ENCODE measurements around the gene FAM240A. TPM values are rescaled to one million over a fixed set of nuclear protein-coding genes. Genes with fewer than 3 reads are reported as not detected.

FAM240A gene
- total RNA-seq, 8 experiments from 2014 or later, result 0.28 TPM; not detected in 7

DNA sequence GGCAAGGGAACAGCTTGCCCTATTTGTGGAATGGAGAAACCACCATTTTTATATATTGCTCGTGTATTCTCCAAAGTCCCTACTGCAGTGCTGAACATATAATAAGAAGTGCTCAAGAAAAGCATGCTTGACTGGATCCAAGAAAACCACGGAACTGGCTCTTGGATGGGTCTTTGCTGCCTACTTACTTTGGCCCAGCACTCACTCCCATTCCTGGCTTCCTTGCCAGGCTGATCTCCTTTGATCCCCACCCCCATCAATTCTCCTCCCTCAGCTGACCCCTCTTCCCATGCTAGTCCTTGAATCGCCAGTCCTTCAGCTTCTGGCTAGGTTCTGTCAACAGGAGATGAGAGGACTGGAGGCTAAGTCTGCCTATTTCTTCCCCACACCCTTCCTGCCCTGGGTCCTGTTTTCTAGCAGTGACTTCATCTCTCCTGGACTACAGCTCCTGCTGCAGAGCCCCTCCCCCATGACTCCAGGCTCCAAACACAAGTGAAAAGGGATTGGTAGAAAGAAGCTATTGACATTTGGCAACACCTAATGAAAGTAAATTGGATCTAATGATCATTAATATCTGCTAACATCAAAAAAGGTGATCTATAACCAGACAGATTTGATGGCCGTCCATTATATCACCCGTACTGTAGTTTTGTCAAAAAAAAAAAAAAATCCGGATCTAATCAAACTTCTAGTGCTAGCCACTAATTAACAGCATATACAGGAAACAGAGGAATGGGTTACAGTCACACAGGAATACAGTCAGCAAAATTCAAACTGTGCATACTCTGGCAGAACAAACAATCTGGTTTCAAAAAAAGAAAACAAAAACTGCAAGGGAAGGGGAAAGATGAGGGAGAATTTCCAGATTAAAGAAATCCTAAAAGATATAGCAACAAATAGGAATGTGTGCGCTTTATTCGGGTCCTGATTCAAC is 7.8 kb downstream of the FAM240A start:
- 16 to 91% (median 67%) methylated on average over 2 to 7 of the region's 8 CpGs for WGBS, 10 experiments

DNA sequence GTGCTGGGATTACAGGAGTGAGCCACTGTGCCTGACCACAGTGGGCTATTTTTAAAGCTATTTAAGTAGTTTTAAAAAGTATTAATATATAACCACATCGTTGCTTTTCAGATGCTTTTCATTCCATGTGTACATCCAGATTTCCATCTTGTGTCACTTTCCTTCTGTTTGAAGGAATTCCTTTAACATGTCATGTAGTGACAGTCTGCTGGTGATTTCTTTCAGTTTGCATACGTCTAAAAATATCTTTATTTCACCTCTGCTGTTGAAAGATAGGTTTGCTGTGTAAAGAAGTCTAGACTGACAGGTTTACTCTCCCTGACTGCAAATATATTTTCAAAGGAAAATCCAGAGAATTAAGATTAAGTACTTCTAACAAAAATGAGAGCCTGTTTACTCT is 12.2 kb downstream of the FAM240A start:
- no peak for ATAC-seq (replicated peaks in 6 of 8)
- H3K4me1 ChIP-seq (replicated peaks in 1 of 2), result peaks cover 0 to 16% of the 10 kb centered on the region in 2 donors
- in situ Hi-C loops (cut with MboI; ENCODE audit: low pct_unique_long_range_greater_than_20kb in 2 of 9, low sequenced_read_pairs in 9 of 9, unreplicated experiment in 9 of 9), result no loop called here
- no peak overlapping the region for H3K4me3 ChIP-seq
- WGBS, 10 experiments, result 0 to 100% (median 79%) methylated on average over 1 to 2 of the region's 2 CpGs; no CpG with 5 or more reads in 2 of the 10 experiments
- H3K27ac ChIP-seq, result no peak overlapping the region

More for the DNA sequence above, 7.8 kb downstream of the FAM240A start:
- Histone ChIP-seq H3K27ac (no peak overlapping the region), H3K4me1 (replicated peaks in 1 of 2) (peaks cover 0 to 7% of the 10 kb centered on the region in 2 donors), H3K4me3 (no peak overlapping the region)
- in situ Hi-C loops (cut with MboI; ENCODE audit: low pct_unique_long_range_greater_than_20kb in 2 of 9, low sequenced_read_pairs in 9 of 9, unreplicated experiment in 9 of 9), result no loop called here
- peak in 5 of 8 experiments; percentile 42 to 99 (median 78) for ATAC-seq (replicated peaks in 6 of 8)

DNA sequence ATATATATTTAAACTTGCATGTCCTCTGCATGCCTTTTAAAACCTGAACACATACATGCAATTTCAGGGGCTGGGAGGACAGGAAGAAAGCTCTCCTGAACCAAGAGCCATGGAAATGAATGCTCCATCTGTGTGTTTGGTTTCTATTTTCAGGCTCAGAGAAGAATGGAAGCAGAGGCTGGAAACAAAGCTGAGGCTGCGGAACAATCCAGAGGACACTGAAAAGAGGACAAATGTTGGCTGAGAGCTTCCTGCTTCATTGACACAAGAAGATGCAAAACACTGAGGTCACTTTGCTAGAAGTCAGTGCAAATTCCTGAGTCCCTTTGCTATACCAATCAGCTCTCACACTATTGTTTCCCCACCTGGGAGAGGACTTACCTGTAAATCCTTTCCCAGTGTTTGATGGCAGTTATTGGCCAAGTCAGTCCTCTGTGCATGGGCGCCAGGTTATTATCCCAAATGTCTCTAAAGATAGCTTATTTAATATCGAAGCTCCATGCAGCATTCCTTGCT is 12.7 kb downstream of the FAM240A start:
- Histone ChIP-seq H3K27ac (no peak overlapping the region), H3K4me3 (no peak overlapping the region), H3K4me1 (replicated peaks in 1 of 2) (peaks cover 0 to 13% of the 10 kb centered on the region in 2 donors)
- WGBS, 10 experiments, result 14 to 100% (median 73%) methylated on average over 1 to 3 of the region's 3 CpGs
- in situ Hi-C loops (cut with MboI; ENCODE audit: low pct_unique_long_range_greater_than_20kb in 2 of 9, low sequenced_read_pairs in 9 of 9, unreplicated experiment in 9 of 9), result loop anchor here in 3 of 9 experiments (25.0 kb wide), 1 partner anchor 138 kb away; the partner anchor contains the start of gene RTP3 (in 3 of the 3)
- peak in 3 of 8 experiments; percentile 24 to 63 (median 26) for ATAC-seq (replicated peaks in 6 of 8)

DNA sequence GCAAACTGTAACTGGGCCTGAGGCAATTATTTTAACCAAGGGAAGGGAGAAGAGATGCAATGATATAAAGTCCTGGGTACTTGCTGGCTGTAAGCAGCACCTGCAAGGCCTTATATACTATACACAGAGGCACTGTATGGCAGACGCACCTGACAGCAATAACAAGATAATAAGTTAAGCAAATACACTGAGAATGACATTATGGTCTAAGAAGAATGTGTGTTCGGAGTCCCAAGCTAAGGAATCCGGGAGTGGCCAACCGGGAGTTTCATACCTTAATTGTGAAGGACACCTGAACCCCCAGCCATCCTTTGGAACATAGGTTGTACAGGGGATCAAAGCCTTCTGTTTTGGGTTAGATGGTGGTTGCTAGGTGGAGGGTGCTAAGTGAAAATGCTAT is 13.7 kb downstream of the FAM240A start:
- WGBS, 10 experiments, result 77 to 100% (median 98%) methylated on average over 1 to 3 of the region's 4 CpGs; no CpG with 5 or more reads in 6 of the 10 experiments
- Histone ChIP-seq H3K4me1 (replicated peaks in 1 of 2) (peaks cover 0 to 11% of the 10 kb centered on the region in 2 donors), H3K4me3 (no peak overlapping the region), H3K27ac (no peak overlapping the region)
- no peak for ATAC-seq (replicated peaks in 6 of 8)
- in situ Hi-C loops (cut with MboI; ENCODE audit: low pct_unique_long_range_greater_than_20kb in 2 of 9, low sequenced_read_pairs in 9 of 9, unreplicated experiment in 9 of 9), result loop anchor here in 3 of 9 experiments (25.0 kb wide), 1 partner anchor 139 kb away; the partner anchor contains the start of gene RTP3 (in 3 of the 3)

DNA sequence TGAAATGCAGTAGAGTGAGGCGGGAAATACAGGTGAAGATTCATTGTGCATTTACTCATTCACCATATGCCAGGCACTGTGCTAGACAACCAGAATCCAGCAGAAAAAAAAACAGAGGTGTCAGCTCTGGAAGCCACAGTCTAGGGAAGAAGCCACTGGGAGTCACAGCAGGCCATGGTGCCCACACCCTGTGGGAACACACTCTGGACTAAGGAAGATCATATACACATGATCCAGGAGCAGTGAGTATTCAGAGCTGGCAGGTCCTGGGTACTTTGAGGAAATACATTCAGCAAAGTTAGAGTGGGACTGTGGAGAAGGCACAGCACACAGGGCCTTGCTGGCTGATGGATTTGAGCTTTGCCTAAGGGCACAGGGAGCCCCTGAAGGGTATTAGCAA is 14.8 kb downstream of the FAM240A start:
- no peak for ATAC-seq (replicated peaks in 6 of 8)
- in situ Hi-C loops (cut with MboI; ENCODE audit: low pct_unique_long_range_greater_than_20kb in 2 of 9, low sequenced_read_pairs in 9 of 9, unreplicated experiment in 9 of 9), result loop anchor here in 3 of 9 experiments (25.0 kb wide), 1 partner anchor 140 kb away; the partner anchor contains the start of gene RTP3 (in 3 of the 3)
- Histone ChIP-seq H3K4me1 (replicated peaks in 1 of 2) (peaks cover 0 to 11% of the 10 kb centered on the region in 2 donors), H3K27ac (no peak overlapping the region), H3K4me3 (no peak overlapping the region)
- 33 to 100% (median 60%) methylated on average over 1 of the region's 1 CpG; no CpG with 5 or more reads in 7 of the 10 experiments for WGBS, 10 experiments

DNA sequence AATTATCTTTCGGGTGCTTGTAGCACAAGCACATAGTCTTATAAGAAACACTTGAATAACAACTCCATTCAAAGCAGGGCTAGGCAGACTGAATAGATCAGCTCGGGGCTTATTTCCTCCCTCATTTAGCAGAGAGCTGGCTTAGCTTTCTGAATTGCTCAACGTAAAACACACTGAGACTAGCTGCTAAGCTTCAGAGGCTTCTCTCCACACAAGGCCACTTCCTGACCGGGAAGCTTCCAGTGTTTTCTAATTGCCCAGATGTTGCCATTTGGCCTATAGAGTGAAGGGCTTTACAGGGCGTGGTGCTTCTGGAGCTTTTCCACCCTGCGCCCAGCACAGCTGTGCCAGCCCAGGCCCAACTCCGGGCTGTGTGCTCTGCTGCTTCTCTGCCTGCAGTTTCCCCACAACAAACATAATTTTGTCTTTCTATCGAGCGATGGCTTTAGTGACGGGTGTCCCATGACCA is 16.6 kb downstream of the FAM240A start:
- Histone ChIP-seq H3K27ac (no peak overlapping the region), H3K4me1 (replicated peaks in 1 of 2) (peaks cover 0 to 15% of the 10 kb centered on the region in 2 donors), H3K4me3 (no peak overlapping the region)
- in situ Hi-C loops (cut with MboI; ENCODE audit: low pct_unique_long_range_greater_than_20kb in 2 of 9, low sequenced_read_pairs in 9 of 9, unreplicated experiment in 9 of 9), result loop anchor here in 3 of 9 experiments (25.0 kb wide), 1 partner anchor 142 kb away; the partner anchor contains the start of gene RTP3 (in 3 of the 3)
- 4 to 100% (median 81%) methylated on average over 1 to 10 of the region's 10 CpGs for WGBS, 10 experiments
- peak in 3 of 8 experiments; percentile 22 to 66 (median 50) for ATAC-seq (replicated peaks in 6 of 8)

DNA sequence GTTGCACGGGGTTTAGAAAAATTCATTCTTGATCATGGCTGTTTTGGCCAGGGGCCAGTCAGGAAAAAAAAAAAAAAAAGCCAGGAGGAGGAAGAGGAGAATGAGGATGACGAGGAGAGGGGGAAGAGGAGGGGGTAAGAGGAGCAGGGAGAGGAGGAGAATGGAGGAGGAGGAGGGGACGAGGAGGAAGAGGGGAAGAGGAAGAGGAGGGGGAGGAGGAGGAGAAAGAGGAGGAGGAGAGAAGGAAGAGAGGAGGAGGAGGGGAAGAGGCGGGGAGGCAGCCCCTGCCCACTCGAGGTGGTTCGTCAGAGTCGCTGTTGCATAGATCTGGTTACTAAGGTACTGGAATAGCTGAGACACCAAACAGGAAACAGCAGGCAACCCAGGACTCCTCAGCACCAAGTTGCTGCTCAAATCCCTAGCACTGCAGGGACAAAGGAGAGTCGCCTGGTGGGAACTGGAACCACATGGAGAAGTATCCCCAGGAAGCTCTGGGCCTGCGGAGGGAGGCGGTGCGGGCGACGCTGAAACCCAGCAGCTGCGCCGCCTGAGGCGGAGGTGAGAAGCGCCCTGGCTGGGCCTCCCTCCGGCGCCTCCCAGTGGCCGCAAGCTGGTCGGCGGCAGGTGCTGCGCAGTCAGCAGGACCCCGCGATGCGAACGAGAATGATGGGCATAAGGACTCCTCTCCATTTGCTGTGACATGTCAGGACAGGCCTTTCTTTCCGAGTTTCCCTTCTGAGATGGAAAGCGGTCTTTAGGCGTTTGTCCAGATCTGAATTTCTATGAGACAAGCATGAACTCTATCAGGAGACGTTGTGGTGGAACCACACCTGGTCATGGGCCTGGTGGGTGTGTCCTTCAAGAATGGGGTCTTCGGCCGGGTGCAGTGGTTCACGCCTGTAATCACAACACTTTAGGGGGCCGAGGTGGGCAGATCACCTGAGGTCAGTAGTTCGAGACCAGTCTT is 17.5 kb downstream of the FAM240A start:
- no peak overlapping the region for H3K27ac ChIP-seq
- in situ Hi-C loops (cut with MboI; ENCODE audit: low pct_unique_long_range_greater_than_20kb in 2 of 9, low sequenced_read_pairs in 9 of 9, unreplicated experiment in 9 of 9), result loop anchor here in 3 of 9 experiments (25.0 kb wide), 1 partner anchor 143 kb away; the partner anchor contains the start of gene RTP3 (in 3 of the 3)
- H3K4me3 ChIP-seq, result no peak overlapping the region
- peaks cover 0 to 15% of the 10 kb centered on the region in 2 donors for H3K4me1 ChIP-seq (replicated peaks in 1 of 2)
- WGBS, 10 experiments, result 5 to 82% (median 56%) methylated on average over 2 to 13 of the region's 36 CpGs; no CpG with 5 or more reads in 2 of the 10 experiments
- peak; percentile 88 to 97 (median 92) for ATAC-seq (replicated peaks in 6 of 8)

DNA sequence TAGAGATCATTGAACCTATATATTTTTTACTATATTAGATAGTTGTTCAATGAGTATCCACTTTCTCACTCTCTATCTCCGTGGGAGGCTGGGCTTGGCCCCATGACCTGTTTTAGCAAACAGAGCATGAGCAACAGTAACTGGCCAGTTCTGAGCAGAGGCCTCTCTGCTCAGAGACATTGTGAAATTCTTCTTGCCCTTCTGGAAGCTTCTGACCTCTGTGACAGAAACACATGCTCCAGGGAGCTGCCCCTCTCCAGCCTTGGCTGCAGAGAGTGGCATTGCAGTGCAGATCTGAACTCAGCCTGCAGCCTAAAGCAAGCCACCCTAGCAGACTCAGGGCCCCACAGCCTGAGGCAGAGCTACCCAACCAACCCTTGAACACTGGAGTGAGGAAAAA is 20.5 kb downstream of the FAM240A start:
- peak in 5 of 8 experiments; percentile 9 to 35 (median 23) for ATAC-seq (replicated peaks in 6 of 8)
- no peak overlapping the region for H3K4me3 ChIP-seq
- no peak overlapping the region for H3K27ac ChIP-seq
- WGBS, 10 experiments, result 0 to 83% (median 73%) methylated on average over 1 of the region's 1 CpG; no CpG with 5 or more reads in 2 of the 10 experiments
- in situ Hi-C loops (cut with MboI; ENCODE audit: low pct_unique_long_range_greater_than_20kb in 2 of 9, low sequenced_read_pairs in 9 of 9, unreplicated experiment in 9 of 9), result loop anchor here in 3 of 9 experiments (25.0 kb wide), 1 partner anchor 145 kb away; the partner anchor contains the start of gene RTP3 (in 3 of the 3)
- peaks cover 0 to 11% of the 10 kb centered on the region in 2 donors for H3K4me1 ChIP-seq (replicated peaks in 1 of 2)

DNA sequence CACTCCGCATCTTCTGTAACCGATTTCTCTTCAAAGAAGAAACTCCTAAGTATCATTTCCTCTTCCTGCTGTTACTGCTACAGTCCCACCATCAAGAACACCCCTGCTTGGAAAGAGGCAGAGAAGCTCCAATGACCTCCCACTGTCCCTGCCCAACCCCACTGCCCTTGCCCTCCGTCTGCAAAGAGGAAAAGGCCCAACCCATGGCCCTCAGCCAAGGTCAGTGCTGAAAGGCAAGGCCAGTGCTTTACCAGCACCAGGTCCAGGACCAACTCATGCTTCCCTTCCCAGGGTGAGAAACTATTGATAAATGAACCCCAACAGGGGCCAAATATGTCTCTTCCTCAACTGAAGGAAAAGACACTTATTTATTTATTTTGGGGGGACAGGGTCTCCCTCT is 22.5 kb downstream of the FAM240A start:
- H3K4me3 ChIP-seq, result no peak overlapping the region
- WGBS, 10 experiments, result 0 to 100% (median 90%) methylated on average over 1 to 3 of the region's 3 CpGs; no CpG with 5 or more reads in 1 of the 10 experiments
- H3K4me1 ChIP-seq (replicated peaks in 1 of 2), result peaks cover 0 to 3% of the 10 kb centered on the region in 2 donors
- no peak for ATAC-seq (replicated peaks in 6 of 8)
- no peak overlapping the region for H3K27ac ChIP-seq
- in situ Hi-C loops (cut with MboI; ENCODE audit: low pct_unique_long_range_greater_than_20kb in 2 of 9, low sequenced_read_pairs in 9 of 9, unreplicated experiment in 9 of 9), result loop anchor here in 3 of 9 experiments (25.0 kb wide), 1 partner anchor 148 kb away; the partner anchor contains the start of gene RTP3 (in 3 of the 3)

DNA sequence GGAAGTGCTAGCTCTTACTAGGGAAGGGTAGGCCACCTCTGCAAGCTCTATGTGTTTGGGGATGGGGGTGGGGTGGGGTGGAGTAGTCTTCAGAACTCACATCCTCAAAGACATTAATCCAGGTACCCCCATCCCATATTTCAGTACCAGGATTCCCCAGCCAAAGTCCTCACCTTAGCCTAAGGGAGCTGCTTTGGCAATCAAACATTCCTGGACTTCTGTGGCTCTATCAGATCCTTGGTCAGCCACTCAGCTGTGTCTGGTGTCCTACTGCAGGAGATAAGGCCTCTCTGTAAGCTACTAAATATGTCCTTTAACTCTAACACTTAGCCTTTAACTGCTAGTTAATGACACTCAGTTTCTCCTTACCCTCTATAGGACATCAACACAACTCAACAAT is 26.9 kb downstream of the FAM240A start:
- in situ Hi-C loops (cut with MboI; ENCODE audit: low pct_unique_long_range_greater_than_20kb in 2 of 9, low sequenced_read_pairs in 9 of 9, unreplicated experiment in 9 of 9), result loop anchor here in 3 of 9 experiments (25.0 kb wide), 1 partner anchor 152 kb away; the partner anchor contains the start of gene RTP3 (in 3 of the 3)
- Histone ChIP-seq H3K4me3 (no peak overlapping the region), H3K4me1 (replicated peaks in 1 of 2) (no peaks in the 10 kb centered on the region), H3K27ac (no peak overlapping the region)
- ATAC-seq (replicated peaks in 6 of 8), result no peak

DNA sequence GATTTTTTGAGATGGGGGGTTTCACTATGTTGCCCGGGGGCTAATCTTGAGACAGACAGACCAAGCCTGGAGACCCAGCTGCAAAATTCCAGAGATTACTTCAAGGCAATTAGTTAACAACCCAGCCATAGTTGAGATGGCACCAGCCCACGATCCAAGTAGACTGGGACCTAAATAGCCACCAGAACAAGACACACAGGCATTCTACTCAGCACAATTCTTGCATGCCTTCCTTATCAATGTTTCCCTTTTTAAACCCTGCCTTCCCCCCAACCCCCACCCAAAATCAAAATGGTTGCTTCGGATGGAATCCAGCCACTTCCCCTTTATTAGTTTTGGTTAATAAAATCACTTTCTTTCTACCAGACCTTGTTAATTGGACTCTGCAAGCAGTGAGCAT is 28.6 kb downstream of the FAM240A start:
- WGBS, 10 experiments, result 20 to 90% (median 66%) methylated on average over 1 to 3 of the region's 3 CpGs
- in situ Hi-C loops (cut with MboI; ENCODE audit: low pct_unique_long_range_greater_than_20kb in 2 of 9, low sequenced_read_pairs in 9 of 9, unreplicated experiment in 9 of 9), result loop anchor here in 3 of 9 experiments (25.0 kb wide), 1 partner anchor 154 kb away; the partner anchor contains the start of gene RTP3 (in 3 of the 3)
- no peak overlapping the region for H3K27ac ChIP-seq

More for the DNA sequence above, 28.6 kb downstream of the FAM240A start:
- ATAC-seq (replicated peaks in 6 of 8), result no peak
- no peaks in the 10 kb centered on the region for H3K4me1 ChIP-seq (replicated peaks in 1 of 2)
- no peak overlapping the region for H3K4me3 ChIP-seq
